Panc1 (cell line): Measurements from ENCODE around the gene GPR26. TPM values are rescaled to one million over a fixed set of nuclear protein-coding genes. Genes with fewer than 3 reads are reported as not detected.

Experiments
- total RNA-seq: library from RNA; stranded (reverse); gene quantifications from one replicate; pipeline ENCODE4 v1.2.1, GENCODE V29; 2021; ENCODE audit not compliant: unreplicated experiment

Gene GPR26
- total RNA-seq, 1 experiment from 2014 or later: not detected

Other genes starting within 250 kb of the GPR26 start
- not detected for gene CPXM2, start 225.5 kb downstream of the GPR26 start, total RNA-seq